PFSK-1 (cell line): Measurements from ENCODE around the gene TMEM252.

ENCODE experiments used
- POLR2AphosphoS5 ChIP-seq: IDR thresholded peaks from 2 replicates; pipeline ENCODE4 v1.6.1; 2012; ENCODE audit warnings: low read depth, mild to moderate bottlenecking, control low read depth, low read length, moderate library complexity
- REST ChIP-seq, 2 experiments: IDR thresholded peaks; 2 replicates each; pipeline versions ENCODE4 v1.6.1 to v1.8.0; 2011 to 2012; ENCODE audit warnings: low read depth in 2 of 2, low read length in 2 of 2, control low read depth in 1 of 2, inconsistent platforms in 1 of 2, mild to moderate bottlenecking in 1 of 2, moderate library complexity in 1 of 2; ENCODE audit not compliant: insufficient read depth in 1 of 2
- SIN3A ChIP-seq: IDR thresholded peaks from 2 replicates; pipeline ENCODE4 v1.6.1; 2012; ENCODE audit warnings: mild to moderate bottlenecking, low read length, moderate library complexity, borderline replicate concordance; ENCODE audit not compliant: insufficient read depth
- TAF1 ChIP-seq: IDR thresholded peaks from 2 replicates; pipeline ENCODE4 v1.6.1; 2012; ENCODE audit warnings: low read length, control low read depth, borderline replicate concordance; ENCODE audit not compliant: insufficient read depth

DNA sequence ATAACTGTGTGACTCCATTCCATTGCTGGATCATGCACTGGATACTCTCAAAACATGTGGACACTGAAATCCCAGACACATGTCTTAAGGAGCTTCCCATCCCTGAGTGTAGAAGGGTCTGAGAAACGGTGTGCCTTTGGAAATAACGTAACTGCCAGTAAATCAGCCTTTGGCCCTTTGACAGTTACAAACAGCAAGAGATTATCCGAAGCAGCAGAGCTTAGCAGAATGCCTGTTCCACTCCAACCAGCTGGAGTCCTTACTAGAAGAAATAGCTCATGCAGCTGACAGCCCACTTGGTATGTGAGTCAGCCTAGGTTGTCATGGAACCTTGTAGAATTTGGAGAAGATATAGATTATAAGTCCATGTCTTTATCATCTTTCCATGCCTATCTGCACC is 7.0 kb downstream of the TMEM252 start:
- no peak for TF ChIP-seq REST (IDR thresholded peaks at IDR 0.05; ENCODE audit: insufficient read depth in 1 of 2, low read depth in 2 of 2, low read length in 2 of 2)
- no peak for TF ChIP-seq POLR2AphosphoS5
- TF ChIP-seq TAF1: no peak
- no peak for TF ChIP-seq SIN3A
